ENCODE results near the gene BOLA1.

DNA sequence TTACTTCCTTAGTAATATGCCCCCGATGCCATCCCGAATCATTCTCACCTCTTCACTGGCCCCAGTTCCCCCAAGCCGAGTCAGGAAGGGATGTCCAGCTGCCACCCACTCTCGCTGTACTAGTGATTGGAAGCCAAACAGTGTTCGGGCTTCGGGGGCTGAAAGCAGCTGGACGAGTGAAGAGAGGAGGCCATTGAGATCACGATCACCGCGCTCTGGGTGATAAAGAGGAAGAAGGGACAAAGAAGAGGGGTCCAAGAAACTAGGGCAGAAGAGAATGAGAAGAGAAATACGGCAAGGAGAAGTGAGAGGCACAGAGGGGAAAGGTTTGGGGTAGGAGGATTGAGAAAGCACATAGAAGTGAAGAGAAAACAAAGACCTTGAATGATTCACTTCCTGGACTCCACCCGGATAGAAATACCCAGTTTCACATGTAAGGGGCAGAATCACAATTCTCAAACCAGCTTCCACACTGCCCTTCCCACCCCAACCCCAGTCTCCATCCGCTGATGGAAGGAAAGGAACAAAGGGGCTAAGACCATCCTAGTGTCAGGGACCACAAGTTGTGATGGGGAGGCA is 31.9 kb downstream of the BOLA1 start:
- no peak for TF ChIP-seq ZNF239 (tag by site-specific recombination; IDR thresholded peaks at IDR 0.05)
- TF ChIP-seq, protein P1, sequence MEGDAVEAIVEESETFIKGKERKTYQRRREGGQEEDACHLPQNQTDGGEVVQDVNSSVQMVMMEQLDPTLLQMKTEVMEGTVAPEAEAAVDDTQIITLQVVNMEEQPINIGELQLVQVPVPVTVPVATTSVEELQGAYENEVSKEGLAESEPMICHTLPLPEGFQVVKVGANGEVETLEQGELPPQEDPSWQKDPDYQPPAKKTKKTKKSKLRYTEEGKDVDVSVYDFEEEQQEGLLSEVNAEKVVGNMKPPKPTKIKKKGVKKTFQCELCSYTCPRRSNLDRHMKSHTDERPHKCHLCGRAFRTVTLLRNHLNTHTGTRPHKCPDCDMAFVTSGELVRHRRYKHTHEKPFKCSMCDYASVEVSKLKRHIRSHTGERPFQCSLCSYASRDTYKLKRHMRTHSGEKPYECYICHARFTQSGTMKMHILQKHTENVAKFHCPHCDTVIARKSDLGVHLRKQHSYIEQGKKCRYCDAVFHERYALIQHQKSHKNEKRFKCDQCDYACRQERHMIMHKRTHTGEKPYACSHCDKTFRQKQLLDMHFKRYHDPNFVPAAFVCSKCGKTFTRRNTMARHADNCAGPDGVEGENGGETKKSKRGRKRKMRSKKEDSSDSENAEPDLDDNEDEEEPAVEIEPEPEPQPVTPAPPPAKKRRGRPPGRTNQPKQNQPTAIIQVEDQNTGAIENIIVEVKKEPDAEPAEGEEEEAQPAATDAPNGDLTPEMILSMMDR (tag by site-specific recombination; IDR thresholded peaks at IDR 0.05): no peak
- TF ChIP-seq SP2 (tag by site-specific recombination; IDR thresholded peaks at IDR 0.05): no peak
- TF ChIP-seq ZNF274 (IDR thresholded peaks at IDR 0.05; ENCODE audit: low read length): no peak
- TF ChIP-seq ZNF274 (tag by site-specific recombination; IDR thresholded peaks at IDR 0.05; ENCODE audit: borderline replicate concordance): no peak
- TF ChIP-seq, protein P2, sequence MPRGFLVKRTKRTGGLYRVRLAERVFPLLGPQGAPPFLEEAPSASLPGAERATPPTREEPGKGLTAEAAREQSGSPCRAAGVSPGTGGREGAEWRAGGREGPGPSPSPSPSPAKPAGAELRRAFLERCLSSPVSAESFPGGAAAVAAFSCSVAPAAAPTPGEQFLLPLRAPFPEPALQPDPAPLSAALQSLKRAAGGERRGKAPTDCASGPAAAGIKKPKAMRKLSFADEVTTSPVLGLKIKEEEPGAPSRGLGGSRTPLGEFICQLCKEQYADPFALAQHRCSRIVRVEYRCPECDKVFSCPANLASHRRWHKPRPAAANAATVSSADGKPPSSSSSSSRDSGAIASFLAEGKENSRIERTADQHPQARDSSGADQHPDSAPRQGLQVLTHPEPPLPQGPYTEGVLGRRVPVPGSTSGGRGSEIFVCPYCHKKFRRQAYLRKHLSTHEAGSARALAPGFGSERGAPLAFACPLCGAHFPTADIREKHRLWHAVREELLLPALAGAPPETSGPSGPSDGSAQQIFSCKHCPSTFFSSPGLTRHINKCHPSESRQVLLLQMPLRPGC (tag by site-specific recombination; IDR thresholded peaks at IDR 0.05): no peak
- TF ChIP-seq KLF9 (tag by site-specific recombination; IDR thresholded peaks at IDR 0.05; ENCODE audit: low read depth): no peak
- no peak for TF ChIP-seq KLF8 (tag by site-specific recombination; IDR thresholded peaks at IDR 0.05)
- no peak for TF ChIP-seq ZNF624 (tag by site-specific recombination; IDR thresholded peaks at IDR 0.05)
- no peak for TF ChIP-seq ZNF211 (tag by site-specific recombination; IDR thresholded peaks at IDR 0.05; ENCODE audit: low read depth)

Measured in HEK293 (cell line).